ENCODE data around the gene MAPT.
"Not testable (repeated sequence)": the region's sequence is repeated elsewhere in the genome, so short reads cannot be mapped to it uniquely, and the experiment has no call there.

- TF ChIP-seq SNAI2 (CRISPR knock-in tag; IDR thresholded peaks at IDR 0.05); GLIS3 (CRISPR knock-in tag; IDR thresholded peaks at IDR 0.05); RARB (CRISPR knock-in tag; IDR thresholded peaks at IDR 0.05); CREB5 (CRISPR knock-in tag; IDR thresholded peaks at IDR 0.05; ENCODE audit: low read depth); ZFP30 (CRISPR knock-in tag; IDR thresholded peaks at IDR 0.05); ZNF8 (CRISPR knock-in tag; IDR thresholded peaks at IDR 0.05); TSHZ2 (CRISPR knock-in tag; IDR thresholded peaks at IDR 0.05); ARNTL (CRISPR knock-in tag; IDR thresholded peaks at IDR 0.05; ENCODE audit: borderline replicate concordance, low read depth); ZC3H10 (CRISPR knock-in tag; IDR thresholded peaks at IDR 0.05); PATZ1 (CRISPR knock-in tag; IDR thresholded peaks at IDR 0.05; ENCODE audit: borderline replicate concordance); TCF4 (CRISPR knock-in tag; IDR thresholded peaks at IDR 0.05; ENCODE audit: borderline replicate concordance); BACH2 (CRISPR knock-in tag; IDR thresholded peaks at IDR 0.05; ENCODE audit: borderline replicate concordance); PPARA (CRISPR knock-in tag; IDR thresholded peaks at IDR 0.05; ENCODE audit: borderline replicate concordance): not testable (repeated sequence)
Measured at GRCh38 chr17:45937186-45937585, 42.8 kb downstream of the MAPT start.

Data from SK-N-SH treated with all-trans-retinoic acid at 6 μM for 48 hours (cell line).